ENCODE measurements around the gene TMEM114.

DNA sequence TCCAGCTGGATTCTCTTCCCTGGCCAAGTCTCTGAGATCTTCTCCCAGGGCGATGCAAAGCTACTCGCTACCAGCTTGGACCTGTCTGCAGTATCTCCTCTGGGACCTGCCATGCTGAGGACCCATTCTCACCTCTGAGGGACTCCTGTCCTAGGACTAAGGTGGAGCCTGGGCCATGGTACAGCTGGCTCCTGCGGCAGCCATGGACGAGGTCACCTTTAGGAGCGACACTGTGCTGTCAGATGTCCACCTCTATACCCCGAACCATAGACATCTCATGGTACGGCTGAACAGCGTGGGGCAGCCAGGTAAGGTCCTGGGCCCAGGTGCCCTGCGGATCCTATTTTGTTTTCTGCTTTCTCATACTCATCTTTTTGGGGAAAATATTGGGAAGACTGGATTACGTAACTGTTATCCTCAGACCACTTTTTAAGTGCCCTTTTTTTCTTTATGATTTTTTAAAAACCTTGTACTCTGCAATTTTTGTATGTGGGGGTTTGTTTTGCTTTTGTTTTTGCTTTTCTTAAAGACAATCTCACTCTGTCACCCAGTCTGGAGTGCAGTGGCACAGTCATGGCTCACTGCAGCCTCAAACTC, 35.3 kb upstream of the TMEM114 start:
- no peak for TF ChIP-seq SMC3 (IDR thresholded peaks at IDR 0.05)
- no peak for TF ChIP-seq POLR2A (IDR thresholded peaks at IDR 0.05; ENCODE audit: low read length)
- no peak for TF ChIP-seq CBX2 (IDR thresholded peaks at IDR 0.05; ENCODE audit: borderline replicate concordance, low read depth)

All from A549 (cell line).